G401.6 (cell line): ENCODE results near the gene NAXE.
"Not testable (repeated sequence)": the region's sequence is repeated elsewhere in the genome, so short reads cannot be mapped to it uniquely, and the experiment has no call there.

Source experiments
- FAIRE-seq: peaks from 2 replicates; lab custom pipeline; 2012; peaks lifted over from hg19 to GRCh38; lab: Jason Lieb, UNC

The NAXE gene

DNA sequence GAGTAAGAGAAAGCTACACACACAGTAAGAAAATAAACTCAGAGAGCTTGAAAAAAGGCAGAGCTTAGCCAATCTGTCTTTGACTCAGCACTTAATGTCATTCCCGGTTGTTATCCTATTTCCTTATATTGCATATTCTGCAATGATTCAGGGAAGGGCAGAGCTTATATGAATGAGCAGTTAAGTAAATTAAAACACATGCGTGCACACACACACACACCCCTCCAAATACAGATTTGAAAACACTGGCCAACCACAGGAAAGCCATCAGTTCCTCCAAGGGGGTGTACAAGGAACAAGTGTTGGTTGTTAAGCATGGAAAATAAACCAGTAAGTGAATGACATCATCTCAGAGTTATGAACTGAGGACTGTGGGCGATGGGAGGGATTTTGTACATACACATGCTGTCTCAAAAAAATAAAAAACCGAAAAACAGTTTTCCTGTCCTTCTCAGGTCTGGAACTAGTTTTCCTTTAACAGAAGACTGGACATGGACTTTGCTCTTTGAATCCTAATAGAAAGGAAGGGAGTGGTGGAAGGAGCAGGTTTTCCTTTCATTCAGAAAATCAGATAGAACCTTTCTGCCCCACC is 20.2 kb upstream of the NAXE start:
- FAIRE-seq: no peak

DNA sequence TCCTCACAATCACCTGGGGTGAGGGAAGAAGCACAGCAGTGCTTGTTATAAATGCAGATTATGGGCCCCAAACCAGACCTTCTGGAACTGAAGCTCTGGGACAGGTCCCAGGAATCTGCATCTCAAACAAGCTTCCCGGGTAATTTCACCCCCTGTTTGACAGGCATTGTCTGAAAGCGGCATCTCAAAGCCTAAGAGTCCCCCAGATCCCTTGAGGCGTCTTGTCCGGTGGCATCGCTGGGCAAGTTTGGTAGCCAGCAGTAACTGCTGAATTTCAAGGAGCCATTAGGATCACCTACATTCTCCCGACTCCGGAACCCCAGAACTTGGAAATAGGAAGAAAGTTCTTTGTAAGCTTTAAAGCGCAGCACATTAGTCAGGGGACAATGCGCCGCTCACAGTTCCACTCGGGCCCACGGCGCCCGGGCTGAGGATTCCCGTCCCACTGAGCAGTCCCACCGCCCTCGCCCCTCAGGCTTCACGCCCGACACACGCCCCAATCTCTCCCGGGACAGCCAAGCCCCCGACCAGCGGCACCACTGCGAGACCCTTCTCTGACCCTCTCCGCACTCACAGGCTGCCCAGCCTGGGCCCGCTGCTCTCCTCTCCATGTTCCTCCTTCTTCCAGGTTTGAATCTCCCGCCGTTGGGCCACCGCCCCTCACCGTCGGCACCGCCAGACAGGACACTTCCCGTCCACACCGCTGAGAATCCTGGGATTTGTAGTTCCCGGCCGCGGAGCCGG is 19.5 kb upstream of the NAXE start, which contains the start of gene IQGAP3:
Gene IQGAP3 (minus strand): TSS at position 647 of the 744 bp plus-strand sequence. CDS start 36 bp downstream, at position 611.
- FAIRE-seq: peak; percentile 78

DNA sequence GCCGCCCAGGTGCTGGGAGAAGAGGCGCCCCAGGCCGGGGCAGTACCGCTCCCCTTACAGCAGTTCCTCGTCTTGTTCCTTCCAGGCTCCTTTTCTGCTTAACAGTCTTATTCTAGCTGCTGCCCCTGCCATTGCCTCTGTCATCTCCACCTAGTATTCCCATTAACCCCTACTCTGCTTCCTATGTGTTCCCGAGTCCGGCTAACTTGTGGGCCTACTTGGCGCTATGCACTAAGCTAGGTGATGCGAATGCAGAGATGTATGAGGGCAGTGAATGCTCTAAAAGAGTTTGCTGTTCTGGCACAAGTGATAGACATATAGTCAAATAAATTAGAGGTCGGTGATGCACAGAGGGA is 18.9 kb upstream of the NAXE start:
- no peak for FAIRE-seq

DNA sequence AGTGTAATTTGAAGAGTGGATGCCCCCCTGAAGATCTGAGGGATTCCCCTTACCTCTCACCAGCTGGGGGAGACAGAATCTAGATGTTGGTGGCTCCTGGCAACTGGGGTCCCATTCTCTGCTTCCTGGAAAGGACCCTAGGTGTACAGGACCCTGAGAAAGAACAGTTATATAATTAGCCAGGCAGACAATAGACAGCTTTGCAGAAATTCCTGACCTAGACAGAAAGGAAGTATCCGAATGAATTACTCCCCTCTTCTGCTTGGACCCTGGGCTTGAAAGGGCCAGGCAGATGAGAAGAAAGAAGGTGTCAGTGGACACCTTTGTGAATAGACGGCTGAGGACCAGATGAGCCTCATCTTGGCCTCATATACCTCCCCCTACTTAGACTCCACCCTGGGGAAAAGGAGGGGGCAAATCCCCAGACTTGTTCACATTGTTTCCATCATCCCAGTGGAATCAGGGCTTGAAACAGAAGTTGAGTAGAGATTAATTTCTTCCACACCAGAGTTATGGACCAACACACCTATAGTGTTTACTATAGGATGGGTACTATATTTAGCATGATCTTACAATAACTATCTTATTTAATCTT is 17.4 kb upstream of the NAXE start:
- no peak for FAIRE-seq

DNA sequence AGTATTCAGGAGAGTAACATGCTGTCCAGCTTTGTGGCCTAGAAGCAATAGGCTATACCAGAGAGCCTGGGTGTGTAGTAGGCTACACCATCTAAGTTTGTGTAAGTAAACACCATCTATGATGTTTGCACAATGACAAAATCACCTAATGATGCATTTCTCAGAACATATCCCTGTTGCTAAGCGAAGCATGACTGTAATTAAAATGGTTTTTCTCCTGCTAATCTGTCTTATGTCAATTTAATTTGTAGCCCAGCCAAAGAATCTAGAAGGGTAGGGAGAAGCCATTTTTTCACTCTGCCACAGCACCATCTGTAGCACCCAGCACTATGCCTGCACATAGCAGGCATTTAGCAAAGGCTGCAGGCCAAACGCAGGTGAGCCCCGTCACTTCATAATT is 14.0 kb upstream of the NAXE start:
- FAIRE-seq: no peak

DNA sequence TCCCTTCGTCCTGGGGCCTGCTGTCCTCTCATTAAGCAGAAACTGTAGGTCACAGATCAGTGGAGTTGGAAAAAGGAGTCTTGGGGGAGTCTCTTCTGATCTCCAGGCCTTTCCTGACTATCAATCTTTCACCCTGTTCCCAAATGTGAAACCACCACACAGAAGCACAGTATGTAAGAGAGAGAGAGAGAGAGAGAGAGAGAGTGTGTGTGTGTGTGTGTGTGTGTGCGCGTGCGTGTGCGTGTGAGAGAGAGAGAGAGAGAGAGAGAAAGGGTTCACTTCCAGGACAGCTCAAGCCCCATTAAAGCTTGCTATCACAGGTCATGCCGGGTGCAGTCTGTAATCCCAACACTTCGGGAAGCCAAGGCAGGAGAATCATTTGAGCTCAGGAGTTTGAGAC is 13.5 kb upstream of the NAXE start:
- no peak for FAIRE-seq

DNA sequence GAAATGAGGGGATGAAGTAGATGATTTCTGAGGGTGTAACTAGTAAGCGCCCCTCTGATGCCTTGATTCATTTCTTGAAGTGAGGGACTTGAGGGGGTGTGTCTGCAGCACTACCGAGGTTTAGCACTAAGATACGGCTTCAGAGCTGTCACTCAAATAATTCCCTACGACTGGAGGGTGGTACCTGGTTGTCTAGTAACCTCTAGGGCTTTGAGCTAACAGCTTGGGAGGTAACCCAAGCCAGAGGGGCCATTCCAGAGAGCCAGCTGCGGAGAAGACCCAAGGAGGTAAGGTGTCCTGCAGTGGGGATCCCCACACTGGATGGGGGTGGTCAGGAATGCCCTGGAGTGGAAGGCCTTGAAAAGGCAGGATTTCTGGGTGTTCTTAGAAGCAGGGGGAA is 12.1 kb upstream of the NAXE start, which contains the start of gene TTC24:
Gene TTC24 (plus strand): TSS at position 252 of the 400 bp plus-strand sequence. CDS start 1,642 bp downstream, outside the sequence.
- no peak for FAIRE-seq

DNA sequence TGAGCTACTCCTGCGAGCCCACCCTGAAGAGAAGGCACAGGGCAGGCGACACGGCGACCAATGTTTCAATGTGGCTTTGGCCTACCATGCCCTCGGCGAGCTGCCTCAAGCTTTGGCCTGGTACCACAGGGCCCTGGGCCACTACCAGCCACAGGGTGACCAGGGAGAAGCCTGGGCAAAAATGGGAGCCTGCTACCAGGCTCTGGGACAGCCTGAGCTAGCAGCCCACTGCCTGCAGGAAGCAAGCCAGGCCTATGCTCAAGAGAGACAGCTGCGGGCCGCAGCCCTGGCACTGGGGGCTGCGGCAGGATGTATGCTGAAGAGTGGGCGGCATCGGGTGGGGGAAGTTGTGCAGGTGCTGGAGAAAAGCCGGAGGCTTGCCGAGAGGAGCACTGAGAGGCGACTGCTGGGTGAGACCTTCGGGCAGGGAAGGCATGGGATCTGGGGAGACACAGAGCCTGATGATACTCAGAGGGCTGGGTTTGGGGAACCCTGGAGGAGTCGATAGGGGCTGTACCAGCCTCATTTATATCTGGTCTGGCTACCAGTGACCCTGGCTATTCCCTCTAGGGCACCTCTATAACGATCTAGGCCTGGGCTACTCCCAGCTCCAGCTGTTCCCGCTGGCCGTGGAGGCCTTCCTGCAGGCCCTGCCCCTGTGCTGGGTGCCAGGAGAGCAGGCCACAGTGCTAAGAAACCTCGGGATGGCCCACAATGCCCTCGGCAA is 9.8 kb upstream of the NAXE start:
- FAIRE-seq: no peak

DNA sequence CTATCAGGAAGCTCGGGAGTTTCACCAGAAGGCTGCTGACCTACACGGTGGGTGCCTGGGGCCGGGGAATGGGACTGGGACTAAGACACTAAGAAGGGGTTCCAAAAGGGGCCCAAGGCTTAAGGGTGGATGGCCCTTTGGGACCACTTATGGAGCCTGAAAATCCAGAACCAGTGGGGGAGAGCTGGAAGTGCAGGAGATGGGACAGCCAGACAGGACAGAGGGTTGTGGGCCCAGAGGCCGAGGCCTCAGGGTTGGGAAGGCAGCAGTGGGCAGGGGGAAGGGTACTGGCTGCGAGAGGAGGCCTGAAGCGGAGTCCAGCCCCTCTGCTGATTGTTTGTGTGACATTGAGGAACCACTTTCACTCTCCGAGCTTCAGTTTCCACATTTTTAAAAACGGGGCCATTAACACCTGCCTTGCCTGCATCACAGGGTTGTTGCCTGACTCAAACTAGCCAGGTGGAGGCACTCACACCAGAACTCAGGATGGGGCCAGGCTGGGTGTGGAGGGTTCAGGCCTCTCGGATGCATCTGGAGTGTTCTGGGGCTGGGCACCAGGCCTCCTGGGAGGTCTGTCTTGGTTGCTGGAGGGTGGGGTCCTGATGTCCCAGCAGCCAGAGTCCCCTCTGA is 9.1 kb upstream of the NAXE start:
- FAIRE-seq: no peak

DNA sequence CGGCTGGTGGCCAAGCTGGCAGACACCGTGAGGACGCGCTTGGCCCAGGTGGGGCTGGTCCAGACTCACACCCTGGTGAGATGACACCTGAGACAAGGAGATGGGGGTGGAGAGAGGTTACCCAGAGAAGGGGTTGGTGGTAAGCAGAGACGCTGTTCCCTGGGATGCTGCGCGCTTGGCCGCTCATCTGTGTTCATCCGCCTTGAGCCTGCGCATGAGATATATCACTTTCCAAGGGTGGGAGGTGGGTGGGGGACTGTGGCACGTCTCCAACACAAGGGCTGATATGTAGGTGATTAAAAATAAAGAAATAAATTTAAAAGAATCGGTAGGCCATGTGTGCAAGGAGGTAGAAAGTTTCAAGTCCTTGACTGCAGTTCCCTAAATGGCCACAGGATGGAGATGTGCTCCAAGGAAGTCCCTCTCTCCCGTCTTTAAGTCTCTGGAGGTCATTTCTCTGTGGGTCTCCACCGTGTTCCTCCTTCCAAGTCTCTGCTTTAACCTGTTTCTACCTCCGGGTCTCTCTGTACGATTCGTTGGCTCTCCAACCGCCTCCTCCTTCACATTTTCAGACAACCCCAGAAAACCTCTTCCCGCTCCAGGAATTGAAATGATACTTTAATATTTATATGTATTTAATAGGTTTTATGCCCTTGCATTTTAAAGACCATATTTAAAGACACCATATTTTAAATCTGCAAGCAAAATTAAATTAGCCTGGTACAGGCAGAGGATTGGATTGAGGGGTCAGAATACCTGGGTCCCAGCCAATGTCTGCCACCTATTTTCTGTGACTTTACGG is 7.6 kb upstream of the NAXE start:
- FAIRE-seq: peak; percentile 88

DNA sequence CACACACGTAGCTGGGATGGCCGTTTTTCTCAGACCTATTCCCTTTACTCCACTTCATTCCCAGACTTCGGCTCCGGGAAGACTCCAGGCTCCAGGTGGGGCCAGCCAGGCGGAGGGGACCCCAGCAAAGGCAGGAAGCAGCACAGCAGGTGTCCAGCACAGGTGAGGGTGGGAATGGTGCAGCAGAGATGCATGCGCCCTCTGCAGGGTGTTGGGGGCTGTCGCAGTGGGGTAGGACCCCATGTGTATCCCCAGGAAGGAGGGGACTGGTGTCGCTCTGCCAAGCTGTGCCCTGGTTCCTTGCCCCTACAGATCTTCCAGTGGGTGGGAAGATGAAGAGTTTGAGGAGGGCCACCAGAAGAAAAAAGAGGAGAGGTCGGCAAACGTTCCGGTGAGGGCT is 6.8 kb upstream of the NAXE start:
- no peak for FAIRE-seq

DNA sequence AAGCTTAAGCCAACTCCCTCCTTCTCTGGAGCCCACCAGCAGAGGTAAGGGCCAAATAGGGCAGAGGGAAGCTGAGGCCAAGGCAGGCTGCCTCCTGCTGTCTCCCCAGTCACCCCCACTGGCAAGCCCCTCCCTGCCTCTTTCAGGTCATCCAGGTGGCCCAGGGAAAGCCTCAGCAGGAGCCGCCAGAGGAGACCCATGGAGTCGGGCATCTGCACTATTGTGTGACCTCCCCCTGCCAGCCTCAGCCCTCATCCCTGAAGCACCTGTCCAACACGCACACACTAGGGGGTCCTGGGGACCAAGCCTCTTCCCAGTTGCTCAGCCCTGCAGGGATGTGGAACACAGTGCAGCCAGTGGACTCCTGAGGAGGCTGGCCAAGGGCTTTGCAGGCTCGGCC is 5.3 kb upstream of the NAXE start:
- no peak for FAIRE-seq

DNA sequence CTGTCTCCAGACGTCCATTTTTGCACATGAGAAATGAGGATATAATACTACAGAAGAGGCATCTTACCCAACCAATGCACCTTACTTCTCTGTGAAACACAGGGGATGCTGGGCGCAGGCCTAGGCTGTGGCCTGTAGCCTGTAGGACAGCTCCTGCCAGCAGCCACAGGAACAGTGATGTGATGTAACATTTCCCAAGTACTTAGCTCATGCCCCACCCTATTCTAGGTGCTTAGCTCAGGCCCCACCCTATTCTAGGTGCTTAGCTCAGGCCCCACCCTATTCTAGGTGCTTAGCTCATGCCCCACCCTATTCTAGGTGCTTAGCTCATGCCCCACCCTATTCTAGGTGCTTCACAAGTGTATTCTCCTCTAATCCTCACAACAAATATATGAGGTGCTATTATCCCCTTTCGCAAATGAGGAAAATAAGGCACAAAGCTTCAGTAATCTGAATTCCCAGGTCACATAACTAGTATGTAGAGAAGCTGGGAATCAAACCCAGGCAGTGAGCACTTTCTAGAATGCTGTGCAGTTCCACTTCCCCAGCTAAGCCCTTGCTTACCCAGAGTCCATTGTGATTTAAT is 4.6 kb upstream of the NAXE start:
- FAIRE-seq: no peak

DNA sequence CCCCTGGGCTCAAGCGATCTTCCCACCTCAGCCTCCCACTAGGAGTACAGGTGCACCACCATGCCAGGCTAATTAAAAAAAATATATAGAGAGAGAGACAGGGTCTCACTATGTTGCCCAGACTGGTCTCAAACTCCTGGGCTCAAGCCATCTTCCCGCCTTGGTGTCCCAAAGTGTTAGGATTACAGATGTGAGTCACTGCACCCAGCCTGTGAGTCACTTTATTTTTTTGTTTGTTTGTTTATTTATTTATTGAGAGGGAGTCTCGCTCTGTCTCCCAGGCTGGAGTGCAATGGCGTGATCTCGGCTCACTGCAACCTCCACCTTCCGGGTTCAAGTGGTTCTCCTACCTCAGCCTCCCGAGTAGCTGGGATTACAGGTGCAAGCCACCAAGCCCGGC is 3.6 kb upstream of the NAXE start:
- not testable (repeated sequence) for FAIRE-seq

DNA sequence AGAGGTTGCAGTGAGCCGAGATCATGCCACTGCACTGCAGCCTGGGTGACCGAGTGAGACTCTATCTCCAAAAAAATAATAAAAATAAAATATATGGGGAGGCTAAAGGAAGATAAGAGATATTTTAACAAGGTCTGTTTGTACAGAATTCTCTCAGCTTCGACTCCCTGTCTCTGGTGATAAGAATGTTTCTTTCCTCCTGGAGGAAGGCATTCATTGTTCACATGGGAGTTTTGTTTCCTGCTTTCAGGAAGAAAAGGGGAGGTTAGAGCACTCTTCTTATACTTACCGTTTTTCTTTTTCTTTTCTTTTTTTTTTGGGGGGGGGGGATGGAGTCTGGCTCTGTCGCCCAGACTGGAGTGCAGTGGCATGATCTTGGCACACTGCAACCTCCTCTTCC is 2.0 kb upstream of the NAXE start:
- no peak for FAIRE-seq

DNA sequence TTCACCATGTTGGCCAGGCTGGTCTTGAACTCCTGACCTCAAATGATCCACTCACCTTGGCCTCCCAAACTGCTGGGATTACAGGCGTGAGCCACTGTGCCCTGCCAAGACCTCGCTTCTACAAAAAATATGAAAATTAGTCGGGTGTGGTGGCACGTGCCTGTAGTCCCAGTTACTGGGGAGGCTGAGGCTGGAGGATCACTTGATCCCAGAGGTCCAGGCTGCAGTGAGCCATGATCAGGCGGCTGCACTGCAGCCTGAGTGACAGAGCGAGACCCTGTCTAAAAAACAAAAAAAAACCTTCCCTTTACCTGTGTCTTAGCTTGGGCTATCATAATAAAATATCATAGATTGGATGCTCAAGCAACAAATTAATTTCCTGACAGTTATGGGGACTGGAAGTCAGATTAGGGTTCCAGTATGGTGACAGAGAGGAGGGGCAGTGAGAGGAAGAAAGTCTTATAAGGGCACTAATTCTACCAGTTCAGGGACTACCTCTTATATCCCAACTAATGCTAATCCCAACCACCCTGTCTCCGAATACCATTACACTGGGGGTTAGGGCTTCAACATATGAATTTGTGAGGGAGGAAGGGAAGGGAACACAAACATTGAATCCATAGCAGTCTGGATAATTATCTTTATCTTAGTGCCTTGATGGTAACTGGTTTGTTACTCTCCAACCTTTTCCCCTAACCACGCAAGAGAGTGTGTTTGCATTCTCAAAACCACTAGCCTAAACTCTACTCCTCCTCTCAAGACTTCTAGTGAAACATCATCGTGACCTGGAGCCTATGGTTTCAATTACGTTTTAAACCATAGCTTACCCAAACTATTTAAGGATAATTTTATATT is 1.0 kb upstream of the NAXE start:
- no peak for FAIRE-seq

DNA sequence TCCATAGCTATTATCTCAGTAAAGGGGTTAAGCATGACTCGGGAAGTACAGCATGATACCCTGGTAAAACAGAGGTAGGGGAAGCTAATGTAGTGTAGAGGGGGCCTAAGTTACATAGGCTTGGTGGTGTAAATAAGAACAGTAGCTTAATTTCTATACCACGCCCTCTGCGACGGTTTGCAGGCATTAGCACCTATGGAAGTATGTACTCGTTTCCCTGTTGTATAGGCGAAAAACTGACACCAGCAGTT is 470 bp upstream of the NAXE start:
- FAIRE-seq: no peak

DNA sequence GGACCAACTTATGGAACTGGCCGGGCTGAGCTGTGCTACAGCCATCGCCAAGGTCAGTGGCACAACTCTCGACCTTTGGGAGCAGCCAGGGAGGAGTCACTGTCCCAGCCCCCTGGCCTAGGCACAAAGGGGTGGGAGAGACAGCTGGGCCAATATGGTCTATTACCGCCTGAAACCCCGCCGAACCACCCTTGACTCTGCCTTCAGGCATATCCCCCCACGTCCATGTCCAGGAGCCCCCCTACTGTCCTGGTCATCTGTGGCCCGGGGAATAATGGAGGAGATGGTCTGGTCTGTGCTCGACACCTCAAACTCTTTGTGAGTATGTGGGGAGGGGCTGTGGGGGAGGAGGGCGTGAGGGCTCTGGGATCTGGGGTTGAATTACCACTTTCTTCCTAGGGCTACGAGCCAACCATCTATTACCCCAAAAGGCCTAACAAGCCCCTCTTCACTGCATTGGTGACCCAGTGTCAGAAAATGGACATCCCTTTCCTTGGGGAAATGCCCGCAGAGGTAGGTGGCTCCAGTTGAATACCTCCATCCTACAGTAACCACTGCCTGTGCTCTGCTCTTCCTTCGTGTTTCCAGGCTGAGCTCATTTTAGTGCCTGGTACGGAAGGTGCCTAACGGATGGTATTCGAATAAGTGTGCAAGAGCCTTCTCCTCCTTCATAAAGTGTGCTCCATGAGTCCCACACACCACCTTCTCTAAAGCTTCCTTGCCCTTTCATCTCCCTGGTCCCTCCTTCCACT is 758 bp downstream of the NAXE start:
- FAIRE-seq: no peak

DNA sequence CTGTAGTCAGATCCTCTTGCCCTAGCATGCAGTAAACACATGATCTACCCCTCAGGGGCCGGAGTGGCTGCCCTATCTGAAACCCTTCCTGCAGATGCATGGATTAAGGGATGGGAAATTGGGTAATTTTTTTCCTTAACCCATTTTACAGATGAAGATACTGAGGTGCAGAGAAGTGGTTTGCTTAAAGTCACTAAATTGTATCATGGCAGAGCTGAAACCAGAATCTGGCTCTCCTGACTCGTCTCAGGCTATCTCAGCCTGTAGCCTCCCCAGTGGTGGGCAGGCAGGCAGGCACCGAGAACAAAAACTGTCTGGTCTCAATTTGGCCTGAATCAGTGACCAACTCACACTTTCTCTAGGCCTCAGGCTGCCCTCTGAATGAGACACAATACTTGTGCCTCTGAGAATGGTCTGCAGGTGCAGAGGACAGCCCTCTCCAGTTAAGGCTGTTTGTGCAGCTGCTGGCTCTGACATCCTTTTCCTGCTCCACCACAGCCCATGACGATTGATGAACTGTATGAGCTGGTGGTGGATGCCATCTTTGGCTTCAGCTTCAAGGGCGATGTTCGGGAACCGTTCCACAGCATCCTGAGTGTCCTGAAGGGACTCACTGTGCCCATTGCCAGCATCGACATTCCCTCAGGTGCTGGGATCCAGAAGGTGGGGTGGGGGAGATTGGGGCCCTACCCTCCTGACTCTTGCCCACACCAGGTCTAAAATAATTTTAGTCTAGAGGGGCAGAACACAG is 1.5 kb downstream of the NAXE start:
- FAIRE-seq: no peak
